ENCODE results near the gene EBP. TPM values are rescaled to one million over a fixed set of nuclear protein-coding genes. Genes with fewer than 3 reads are reported as not detected.

EBP gene
- total RNA-seq, 1 donor, result 45.6 TPM

DNA sequence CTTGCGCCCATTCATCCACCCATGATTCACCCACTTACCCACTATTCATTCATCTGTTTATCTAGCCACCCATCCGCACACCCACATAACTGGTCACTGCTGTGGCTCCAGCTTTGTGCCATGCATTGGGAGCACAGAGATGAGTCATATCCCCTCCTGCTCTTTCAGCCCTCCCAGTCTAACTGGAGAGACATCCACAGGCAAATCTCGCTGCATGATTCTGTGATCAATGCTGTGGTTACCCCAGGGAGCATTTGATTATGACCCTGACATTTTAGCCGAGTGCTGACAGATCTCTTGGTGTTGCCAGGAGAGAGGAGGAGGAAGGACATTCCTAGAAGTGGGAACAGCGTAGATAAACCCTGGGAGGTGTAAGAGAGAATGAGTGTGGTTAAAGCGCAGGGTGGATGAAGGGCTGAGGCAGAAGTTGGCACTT lies 23.2 kb upstream of the EBP start:
- H3K36me3 ChIP-seq (ENCODE audit: insufficient read depth, low read length), result no peaks in the 10 kb centered on the region
- no peak overlapping the region for H3K4me3 ChIP-seq (ENCODE audit: insufficient read depth, low read length)
- H3K27ac ChIP-seq (ENCODE audit: low read depth, low read length), result peak overlapping the region; percentile 46
- DNase-seq (ENCODE audit: insufficient read length, low spot score, missing footprints), result peak; percentile 90
- TF ChIP-seq, protein P1, sequence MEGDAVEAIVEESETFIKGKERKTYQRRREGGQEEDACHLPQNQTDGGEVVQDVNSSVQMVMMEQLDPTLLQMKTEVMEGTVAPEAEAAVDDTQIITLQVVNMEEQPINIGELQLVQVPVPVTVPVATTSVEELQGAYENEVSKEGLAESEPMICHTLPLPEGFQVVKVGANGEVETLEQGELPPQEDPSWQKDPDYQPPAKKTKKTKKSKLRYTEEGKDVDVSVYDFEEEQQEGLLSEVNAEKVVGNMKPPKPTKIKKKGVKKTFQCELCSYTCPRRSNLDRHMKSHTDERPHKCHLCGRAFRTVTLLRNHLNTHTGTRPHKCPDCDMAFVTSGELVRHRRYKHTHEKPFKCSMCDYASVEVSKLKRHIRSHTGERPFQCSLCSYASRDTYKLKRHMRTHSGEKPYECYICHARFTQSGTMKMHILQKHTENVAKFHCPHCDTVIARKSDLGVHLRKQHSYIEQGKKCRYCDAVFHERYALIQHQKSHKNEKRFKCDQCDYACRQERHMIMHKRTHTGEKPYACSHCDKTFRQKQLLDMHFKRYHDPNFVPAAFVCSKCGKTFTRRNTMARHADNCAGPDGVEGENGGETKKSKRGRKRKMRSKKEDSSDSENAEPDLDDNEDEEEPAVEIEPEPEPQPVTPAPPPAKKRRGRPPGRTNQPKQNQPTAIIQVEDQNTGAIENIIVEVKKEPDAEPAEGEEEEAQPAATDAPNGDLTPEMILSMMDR (IDR thresholded peaks at IDR 0.05; ENCODE audit: extremely low read depth, low read depth, low read length), result no peak
- no peaks in the 10 kb centered on the region for H3K79me2 ChIP-seq (ENCODE audit: insufficient read depth, low read length)
- H3K4me1 ChIP-seq (ENCODE audit: insufficient read depth, low read length), result peaks cover 12% of the 10 kb centered on the region
- no peaks in the 10 kb centered on the region for H3K27me3 ChIP-seq (ENCODE audit: insufficient read depth, low read length)
- H2AFZ ChIP-seq (ENCODE audit: low read length), result no peak overlapping the region
- H4K20me1 ChIP-seq (ENCODE audit: insufficient read depth, low read length), result no peaks in the 10 kb centered on the region
- no peaks in the 10 kb centered on the region for H3K9me3 ChIP-seq (ENCODE audit: low read depth, low read length)
- H3K4me2 ChIP-seq (ENCODE audit: insufficient read depth, low read length), result no peak overlapping the region

DNA sequence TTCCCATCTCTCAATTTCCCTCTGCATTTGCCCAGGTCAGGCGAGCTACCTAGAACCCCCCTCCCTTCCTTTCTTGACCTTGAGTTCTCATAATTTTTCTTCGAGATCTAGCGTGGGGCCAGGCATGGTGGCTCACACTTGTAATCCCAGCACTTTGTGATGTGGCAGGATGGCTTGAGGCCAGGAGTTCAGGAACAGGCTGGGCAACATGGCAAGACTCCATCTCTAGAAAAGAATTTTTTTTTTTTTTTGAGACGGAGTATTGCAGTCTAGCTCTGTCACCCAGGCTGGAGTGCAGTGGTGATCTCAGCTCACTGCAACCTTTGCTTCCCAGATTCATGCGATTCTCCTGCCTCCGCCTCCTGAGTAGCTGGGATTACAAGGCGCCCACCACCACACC lies 17.3 kb upstream of the EBP start:
- H4K20me1 ChIP-seq (ENCODE audit: insufficient read depth, low read length), result no peaks in the 10 kb centered on the region
- no peaks in the 10 kb centered on the region for H3K36me3 ChIP-seq (ENCODE audit: insufficient read depth, low read length)
- no peaks in the 10 kb centered on the region for H3K27me3 ChIP-seq (ENCODE audit: insufficient read depth, low read length)
- DNase-seq (ENCODE audit: insufficient read length, low spot score, missing footprints), result no peak
- TF ChIP-seq, protein P1 (IDR thresholded peaks at IDR 0.05; ENCODE audit: extremely low read depth, low read depth, low read length), result no peak
- H3K4me3 ChIP-seq (ENCODE audit: insufficient read depth, low read length), result no peak overlapping the region
- no peak overlapping the region for H3K4me2 ChIP-seq (ENCODE audit: insufficient read depth, low read length)
- peaks cover 4% of the 10 kb centered on the region for H3K79me2 ChIP-seq (ENCODE audit: insufficient read depth, low read length)
- no peak overlapping the region for H2AFZ ChIP-seq (ENCODE audit: low read length)
- no peaks in the 10 kb centered on the region for H3K9me3 ChIP-seq (ENCODE audit: low read depth, low read length)
- H3K4me1 ChIP-seq (ENCODE audit: insufficient read depth, low read length), result no peaks in the 10 kb centered on the region
- H3K27ac ChIP-seq (ENCODE audit: low read depth, low read length), result no peak overlapping the region

DNA sequence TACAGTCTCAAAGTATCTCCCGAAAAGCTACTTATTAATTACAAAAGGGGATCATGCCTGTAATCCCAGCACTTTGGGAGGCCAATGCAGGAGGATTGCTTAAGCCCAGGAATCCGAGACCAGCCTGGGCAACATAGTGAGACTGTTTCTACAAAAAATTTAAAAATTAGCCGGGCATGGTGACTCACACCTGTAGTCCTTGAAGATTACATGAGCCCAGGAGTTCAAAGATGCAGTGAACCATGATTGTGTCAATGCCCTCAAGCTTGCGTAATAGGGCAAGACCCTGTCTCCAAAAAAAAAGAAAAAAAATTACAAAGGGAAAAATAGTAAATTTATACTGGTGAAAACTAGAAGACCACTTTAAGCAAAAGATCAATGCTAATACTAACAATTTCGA lies 16.1 kb upstream of the EBP start:
- Histone ChIP-seq H3K79me2 (ENCODE audit: insufficient read depth, low read length) (peaks cover 14% of the 10 kb centered on the region), H3K9me3 (ENCODE audit: low read depth, low read length) (no peaks in the 10 kb centered on the region), H3K4me2 (ENCODE audit: insufficient read depth, low read length) (no peak overlapping the region), H3K27me3 (ENCODE audit: insufficient read depth, low read length) (no peaks in the 10 kb centered on the region), H3K36me3 (ENCODE audit: insufficient read depth, low read length) (no peaks in the 10 kb centered on the region), H3K4me3 (ENCODE audit: insufficient read depth, low read length) (no peak overlapping the region), H3K27ac (ENCODE audit: low read depth, low read length) (no peak overlapping the region), H4K20me1 (ENCODE audit: insufficient read depth, low read length) (no peaks in the 10 kb centered on the region), H2AFZ (ENCODE audit: low read length) (no peak overlapping the region), H3K4me1 (ENCODE audit: insufficient read depth, low read length) (peaks cover 2% of the 10 kb centered on the region)
- no peak for DNase-seq (ENCODE audit: insufficient read length, low spot score, missing footprints)
- TF ChIP-seq, protein P1 (IDR thresholded peaks at IDR 0.05; ENCODE audit: extremely low read depth, low read depth, low read length), result no peak

DNA sequence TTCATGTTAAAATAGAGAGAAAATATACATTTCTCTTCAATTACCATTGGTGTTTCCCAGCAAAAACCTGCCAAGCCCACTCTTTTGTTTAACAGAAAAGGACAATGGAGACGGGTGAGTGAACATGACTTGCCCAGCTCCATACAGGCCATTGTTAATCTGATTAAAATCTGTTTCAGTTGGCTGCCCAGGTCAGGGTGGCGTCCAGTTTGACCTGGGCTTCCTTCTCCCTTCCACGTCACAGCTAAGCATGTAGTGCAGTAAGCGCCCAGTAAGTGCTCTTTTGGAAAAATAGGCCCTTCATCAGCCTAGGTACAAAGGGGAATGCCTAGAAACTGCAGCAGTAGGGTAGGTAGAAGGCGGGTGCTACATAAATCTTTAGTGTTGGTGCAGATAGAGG lies 14.4 kb upstream of the EBP start:
- Histone ChIP-seq H3K4me3 (ENCODE audit: insufficient read depth, low read length) (no peak overlapping the region), H3K27me3 (ENCODE audit: insufficient read depth, low read length) (no peaks in the 10 kb centered on the region), H4K20me1 (ENCODE audit: insufficient read depth, low read length) (no peaks in the 10 kb centered on the region), H2AFZ (ENCODE audit: low read length) (no peak overlapping the region), H3K4me1 (ENCODE audit: insufficient read depth, low read length) (peaks cover 2% of the 10 kb centered on the region), H3K9me3 (ENCODE audit: low read depth, low read length) (no peaks in the 10 kb centered on the region), H3K36me3 (ENCODE audit: insufficient read depth, low read length) (no peaks in the 10 kb centered on the region), H3K79me2 (ENCODE audit: insufficient read depth, low read length) (peaks cover 22% of the 10 kb centered on the region), H3K4me2 (ENCODE audit: insufficient read depth, low read length) (no peak overlapping the region), H3K27ac (ENCODE audit: low read depth, low read length) (no peak overlapping the region)
- TF ChIP-seq, protein P1 (IDR thresholded peaks at IDR 0.05; ENCODE audit: extremely low read depth, low read depth, low read length), result no peak
- no peak for DNase-seq (ENCODE audit: insufficient read length, low spot score, missing footprints)
